PC-3 (cell line): ENCODE data around the gene OR2A5. TPM values are rescaled to one million over a fixed set of nuclear protein-coding genes. Genes with fewer than 3 reads are reported as not detected.

ENCODE experiments used
- ATAC-seq: fragments of 200-7000 bp; cut with Tn5 transposase; 2 replicates; pipeline ENCODE4 v1.9.1; 2020; ENCODE audit warnings: mild to moderate bottlenecking, moderate library complexity
- BruUV-seq: library from RNA; stranded (reverse); fragments of 400-500 nt; replicated peaks from 2 replicates; lab custom pipeline; 2021; lab: Mats Ljungman, UMichigan
- CTCF ChIA-PET: fragments of 300-600 bp; sonication (Branson Sonifier 250); formaldehyde crosslinking; loops from one replicate; lab custom pipeline; 2022; ENCODE audit warnings: antibody characterized with exemption; lab: Charles Lee
- POLR2A ChIA-PET: fragments of 300-600 bp; sonication (Branson Sonifier 250); formaldehyde crosslinking; loops from one replicate; lab custom pipeline; 2022; ENCODE audit warnings: antibody characterized with exemption; ENCODE audit not compliant: unreplicated experiment; lab: Charles Lee
- DNase-seq: peaks from one replicate; pipeline ENCODE4 v3.0.0-alpha.2; 2015
- H2AFZ ChIP-seq: fragments of 300-600 bp; sonication (generic); 2 replicates; pipeline ENCODE4 v1.6.0; 2016; ENCODE audit warnings: antibody characterized with exemption, low read length
- H3F3A ChIP-seq: fragments of 300-600 bp; sonication (generic); one replicate; pipeline ENCODE4 v1.6.0; 2017; ENCODE audit warnings: antibody characterized with exemption, low read length, control low read depth, mild to moderate bottlenecking; ENCODE audit not compliant: unreplicated experiment
- H3K27ac ChIP-seq: fragments of 300-600 bp; sonication (generic); 2 replicates; pipeline ENCODE4 v1.5.1; 2016; ENCODE audit warnings: mild to moderate bottlenecking, low read length
- H3K27me3 ChIP-seq: fragments of 300-600 bp; sonication (generic); 2 replicates; pipeline ENCODE4 v1.6.1; 2016; ENCODE audit warnings: low read length, mixed read lengths
- H3K36me3 ChIP-seq: fragments of 300-600 bp; sonication (generic); 2 replicates; pipeline ENCODE4 v1.6.1; 2016; ENCODE audit warnings: low read depth, mixed run types, low read length, mixed read lengths
- H3K4me1 ChIP-seq: fragments of 300-600 bp; sonication (generic); 2 replicates; pipeline ENCODE4 v1.5.1; 2016; ENCODE audit warnings: low read length; ENCODE audit not compliant: insufficient read depth
- H3K4me2 ChIP-seq: fragments of 300-600 bp; sonication (generic); 2 replicates; pipeline ENCODE4 v1.6.0; 2016; ENCODE audit warnings: low read length
- H3K4me3 ChIP-seq: fragments of 300-600 bp; sonication (generic); 2 replicates; pipeline ENCODE4 v1.5.1; 2016; ENCODE audit warnings: mild to moderate bottlenecking, low read length, mixed read lengths
- H3K79me2 ChIP-seq: fragments of 300-600 bp; sonication (generic); 2 replicates; pipeline ENCODE4 v1.6.1; 2017; ENCODE audit warnings: low read length, mixed read lengths
- H3K9ac ChIP-seq: fragments of 300-600 bp; sonication (generic); 2 replicates; pipeline ENCODE4 v1.6.0; 2016; ENCODE audit warnings: mild to moderate bottlenecking, low read length
- H3K9me2 ChIP-seq: fragments of 300-600 bp; sonication (generic); replicated peaks from 2 replicates; pipeline ENCODE4 v1.6.1; 2016; ENCODE audit warnings: mixed run types, low read length, mixed read lengths
- H3K9me3 ChIP-seq: fragments of 300-600 bp; sonication (generic); 2 replicates; pipeline ENCODE4 v1.6.1; 2016; ENCODE audit warnings: low read length, mixed read lengths
- H4K20me1 ChIP-seq: fragments of 300-600 bp; sonication (generic); 2 replicates; pipeline ENCODE4 v1.6.1; 2016; ENCODE audit warnings: low read length, mixed read lengths
- EZH2 ChIP-seq: fragments of 300-600 bp; sonication (generic); IDR thresholded peaks from one replicate; pipeline ENCODE4 v1.6.1; 2017; ENCODE audit warnings: antibody characterized with exemption, mild to moderate bottlenecking, low read length; ENCODE audit not compliant: unreplicated experiment
- EZH2phosphoT487 ChIP-seq: fragments of 300-600 bp; sonication (generic); IDR thresholded peaks from 2 replicates; pipeline ENCODE4 v1.6.1; 2018; ENCODE audit warnings: mild to moderate bottlenecking, antibody characterized with exemption, low read length, borderline replicate concordance
- intact Hi-C: fragments of 100-400 bp; cut with micrococcal nuclease; formaldehyde crosslinking; loops from 2 replicates; pipeline ENCODE4 v1.9.0; 2023
- total RNA-seq: library from RNA; depleted of rRNA; stranded (reverse); fragments of >200 nt; gene quantifications from 2 replicates; pipeline ENCODE4 v1.2.3, GENCODE V29; 2014
- TF ChIP-seq, protein P1 (sequence below): fragments of 300-600 bp; sonication (generic); conservative IDR thresholded peaks from 2 replicates; pipeline ENCODE4 v1.5.1; 2017; ENCODE audit warnings: antibody characterized with exemption, low read depth, mild to moderate bottlenecking, low read length

OR2A5 gene
- total RNA-seq, 1 experiment from 2014 or later, result not detected

DNA sequence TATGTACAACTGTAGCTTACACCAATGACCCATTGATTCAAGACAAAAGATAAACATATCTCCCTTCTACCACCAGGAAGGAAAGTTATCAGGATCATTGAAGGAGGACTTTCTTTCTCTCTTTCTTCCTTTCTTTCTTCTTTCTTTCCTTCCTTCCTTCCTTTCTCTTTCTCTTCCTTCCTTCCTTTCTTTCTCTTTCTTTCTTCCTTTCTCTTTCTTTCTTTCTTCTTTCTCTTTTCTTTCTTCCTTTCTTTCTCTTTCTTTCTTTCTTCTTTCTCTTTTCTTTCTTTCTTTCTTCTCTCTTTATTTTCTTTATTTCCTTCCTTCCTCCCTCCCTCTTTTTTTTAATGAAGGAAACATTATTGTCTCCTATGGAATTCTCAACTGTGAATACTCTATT is 50.0 kb downstream of the OR2A5 start:
- no peaks in the 10 kb centered on the region for H3K79me2 ChIP-seq
- ATAC-seq, result no peak

DNA sequence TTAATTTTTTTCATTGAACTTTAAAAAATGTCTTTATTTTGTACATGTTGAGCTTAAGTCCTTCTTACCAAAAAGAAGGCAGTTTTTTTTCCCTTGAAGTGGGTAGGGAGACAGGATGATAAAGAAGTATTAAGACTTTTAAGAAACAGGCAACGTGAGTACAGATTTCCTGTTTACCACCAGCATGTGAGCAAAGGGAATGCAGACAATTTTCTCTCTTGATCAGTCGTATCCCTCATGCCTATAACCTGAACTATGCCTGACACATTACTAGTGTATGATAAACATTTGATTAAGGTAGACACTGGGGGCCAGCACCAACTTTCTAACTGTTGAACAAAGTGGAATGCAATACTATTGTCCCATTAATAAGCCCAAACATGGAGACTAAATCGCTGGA is 51.9 kb downstream of the OR2A5 start:
- H3K4me1 ChIP-seq, result no peaks in the 10 kb centered on the region
- no peaks in the 10 kb centered on the region for H3F3A ChIP-seq
- H3K27ac ChIP-seq, result no peak overlapping the region
- ATAC-seq (no peak), DNase-seq (no peak)
- H3K27me3 ChIP-seq, result peaks cover 21% of the 10 kb centered on the region; the same call in 1 of the 2 replicates
- H3K9ac ChIP-seq, result no peak overlapping the region
- no peaks in the 10 kb centered on the region for H3K79me2 ChIP-seq
- no peak for TF ChIP-seq EZH2phosphoT487
- no peak for TF ChIP-seq EZH2
- TF ChIP-seq, protein P1, sequence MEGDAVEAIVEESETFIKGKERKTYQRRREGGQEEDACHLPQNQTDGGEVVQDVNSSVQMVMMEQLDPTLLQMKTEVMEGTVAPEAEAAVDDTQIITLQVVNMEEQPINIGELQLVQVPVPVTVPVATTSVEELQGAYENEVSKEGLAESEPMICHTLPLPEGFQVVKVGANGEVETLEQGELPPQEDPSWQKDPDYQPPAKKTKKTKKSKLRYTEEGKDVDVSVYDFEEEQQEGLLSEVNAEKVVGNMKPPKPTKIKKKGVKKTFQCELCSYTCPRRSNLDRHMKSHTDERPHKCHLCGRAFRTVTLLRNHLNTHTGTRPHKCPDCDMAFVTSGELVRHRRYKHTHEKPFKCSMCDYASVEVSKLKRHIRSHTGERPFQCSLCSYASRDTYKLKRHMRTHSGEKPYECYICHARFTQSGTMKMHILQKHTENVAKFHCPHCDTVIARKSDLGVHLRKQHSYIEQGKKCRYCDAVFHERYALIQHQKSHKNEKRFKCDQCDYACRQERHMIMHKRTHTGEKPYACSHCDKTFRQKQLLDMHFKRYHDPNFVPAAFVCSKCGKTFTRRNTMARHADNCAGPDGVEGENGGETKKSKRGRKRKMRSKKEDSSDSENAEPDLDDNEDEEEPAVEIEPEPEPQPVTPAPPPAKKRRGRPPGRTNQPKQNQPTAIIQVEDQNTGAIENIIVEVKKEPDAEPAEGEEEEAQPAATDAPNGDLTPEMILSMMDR, result no peak
- no peak overlapping the region for H3K4me3 ChIP-seq
- no peak overlapping the region for H2AFZ ChIP-seq
- no peaks in the 10 kb centered on the region for H3K36me3 ChIP-seq
- no TSS peak for BruUV-seq
- H3K9me2 ChIP-seq, result no peaks in the 10 kb centered on the region
- H3K9me3 ChIP-seq, result no peaks in the 10 kb centered on the region
- CTCF ChIA-PET, result no interaction called here
- H3K4me2 ChIP-seq, result no peak overlapping the region
- no peaks in the 10 kb centered on the region for H4K20me1 ChIP-seq
- POLR2A ChIA-PET, result no interaction called here
- intact Hi-C loops, result no loop called here

More for the DNA sequence above, 50.0 kb downstream of the OR2A5 start:
- no peak overlapping the region for H3K4me3 ChIP-seq
- BruUV-seq, result no TSS peak
- H3K27ac ChIP-seq, result no peak overlapping the region
- H4K20me1 ChIP-seq, result no peaks in the 10 kb centered on the region
- no peaks in the 10 kb centered on the region for H3F3A ChIP-seq
- no peak for DNase-seq
- TF ChIP-seq EZH2 (no peak), EZH2phosphoT487 (no peak)
- TF ChIP-seq, protein P1, result no peak
- intact Hi-C loops, result no loop called here
- no peak overlapping the region for H3K4me2 ChIP-seq
- H3K9me2 ChIP-seq, result no peaks in the 10 kb centered on the region
- POLR2A ChIA-PET, result no interaction called here
- H3K27me3 ChIP-seq, result peaks cover 12% of the 10 kb centered on the region; the same call in 1 of the 2 replicates
- H3K36me3 ChIP-seq, result no peaks in the 10 kb centered on the region
- no peaks in the 10 kb centered on the region for H3K4me1 ChIP-seq
- no peak overlapping the region for H2AFZ ChIP-seq
- no peak overlapping the region for H3K9ac ChIP-seq
- CTCF ChIA-PET, result no interaction called here
- H3K9me3 ChIP-seq, result no peaks in the 10 kb centered on the region

DNA sequence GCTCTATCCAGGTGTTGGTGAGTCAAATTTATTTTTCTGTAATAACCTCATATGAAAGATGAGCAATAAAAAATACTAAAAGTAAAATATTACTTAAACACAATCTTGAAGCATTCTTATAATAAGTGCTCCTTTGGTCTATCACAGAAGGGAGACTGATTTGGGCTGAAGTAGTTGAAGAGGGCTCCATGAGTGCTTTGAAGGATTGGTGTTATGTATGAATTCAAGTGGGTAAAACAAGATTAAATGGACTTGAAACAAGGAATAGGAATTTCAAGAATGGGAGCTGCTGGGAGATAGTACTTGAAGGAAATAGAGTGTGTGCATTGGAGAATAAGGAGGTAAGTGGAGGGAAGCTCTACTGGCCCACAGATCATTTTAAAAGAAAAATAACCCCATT is 53.3 kb downstream of the OR2A5 start:
- Histone ChIP-seq H3K9me3 (no peaks in the 10 kb centered on the region), H3K27ac (no peak overlapping the region), H3F3A (no peaks in the 10 kb centered on the region), H3K36me3 (no peaks in the 10 kb centered on the region), H3K4me3 (no peak overlapping the region), H2AFZ (no peak overlapping the region), H3K9me2 (no peaks in the 10 kb centered on the region), H3K4me1 (no peaks in the 10 kb centered on the region), H3K27me3 (peaks cover 21% of the 10 kb centered on the region; the same call in 1 of the 2 replicates), H4K20me1 (no peaks in the 10 kb centered on the region), H3K4me2 (no peak overlapping the region), H3K9ac (no peak overlapping the region), H3K79me2 (no peaks in the 10 kb centered on the region)
- TF ChIP-seq, protein P1, result no peak
- TF ChIP-seq EZH2phosphoT487, result no peak
- POLR2A ChIA-PET, result no interaction called here
- intact Hi-C loops, result no loop called here
- no peak for DNase-seq
- CTCF ChIA-PET, result no interaction called here
- ATAC-seq, result no peak
- no TSS peak for BruUV-seq
